Right forelimb (tissue), 1 donor: ENCODE results near the gene ADARB2.

ENCODE experiments used
- DNase-seq: peaks from one replicate; pipeline ENCODE4 v3.0.0-alpha.2; 2018

Gene ADARB2

GRCh38 chr10:1581189-1581588, 156.1 kb downstream of the ADARB2 start:
- no peak for DNase-seq

GRCh38 chr10:1579671-1580070, 157.7 kb downstream of the ADARB2 start:
- DNase-seq = no peak

- no peak for DNase-seq
These were observed 158.2 kb downstream of the ADARB2 start for GRCh38 chr10:1579141-1579491.

- DNase-seq = no peak
These were observed 158.8 kb downstream of the ADARB2 start for GRCh38 chr10:1578392-1579140.

- no peak for DNase-seq
These were observed 159.4 kb downstream of the ADARB2 start for GRCh38 chr10:1577945-1578344.

- DNase-seq = no peak
These were observed 160.0 kb downstream of the ADARB2 start for GRCh38 chr10:1577373-1577770.

GRCh38 chr10:1576467-1577372, 160.6 kb downstream of the ADARB2 start:
- no peak for DNase-seq

GRCh38 chr10:1575481-1576244, 161.7 kb downstream of the ADARB2 start:
- no peak for DNase-seq

- no peak for DNase-seq
These were observed 162.6 kb downstream of the ADARB2 start for GRCh38 chr10:1574719-1575118.

GRCh38 chr10:1573981-1574380, 163.3 kb downstream of the ADARB2 start:
- DNase-seq = no peak

GRCh38 chr10:1573334-1573969, 163.9 kb downstream of the ADARB2 start:
- no peak for DNase-seq

GRCh38 chr10:1572519-1573333, 164.6 kb downstream of the ADARB2 start:
- DNase-seq = no peak

- no peak for DNase-seq
These were observed 165.6 kb downstream of the ADARB2 start for GRCh38 chr10:1571587-1572237.

- DNase-seq = no peak
These were observed 166.8 kb downstream of the ADARB2 start for GRCh38 chr10:1570416-1571051.

- DNase-seq = no peak
These were observed 168.1 kb downstream of the ADARB2 start for GRCh38 chr10:1569208-1569607.

- DNase-seq = no peak
These were observed 169.4 kb downstream of the ADARB2 start for GRCh38 chr10:1567742-1568495.

GRCh38 chr10:1567152-1567551, 170.2 kb downstream of the ADARB2 start:
- no peak for DNase-seq

- DNase-seq = no peak
These were observed 172.5 kb downstream of the ADARB2 start for GRCh38 chr10:1564791-1565190.

GRCh38 chr10:1563028-1563427, 174.3 kb downstream of the ADARB2 start:
- DNase-seq = no peak

- no peak for DNase-seq
These were observed 175.5 kb downstream of the ADARB2 start for GRCh38 chr10:1561731-1562337.
